K562 (cell line): ENCODE measurements around the gene ATOH8. TPM values are rescaled to one million over a fixed set of nuclear protein-coding genes. Genes with fewer than 3 reads are reported as not detected.
A peak's percentile ranks its signal among the peaks of the same experiment; 100 is the strongest.

Source experiments
- ATF7 ChIP-seq: fragments of 450-650 bp; IDR thresholded peaks from 2 replicates; pipeline ENCODE4 v1.7.1; 2014; ENCODE audit warnings: mild to moderate bottlenecking, moderate library complexity
- CEBPG ChIP-seq, 3 experiments: fragments of 200-800 bp in 1 of 3; sonication (Bioruptor generic) in 1 of 3; sonication (generic) in 1 of 3; formaldehyde crosslinking in 1 of 3; IDR thresholded peaks in 2 of 3; conservative IDR thresholded peaks in 1 of 3; 2 replicates each; pipeline versions ENCODE4 v1.6.1 to v1.8.0; 2016 to 2022; ENCODE audit warnings: missing compliant biosample characterization in 2 of 3, missing genetic modification characterization in 2 of 3, mild to moderate bottlenecking in 1 of 3, missing genetic modification reagents in 1 of 3
- CXXC5 ChIP-seq: fragments of 250-450 bp; sonication (Bioruptor Pico); IDR thresholded peaks from 2 replicates; pipeline ENCODE4 v1.8.0; 2022; ENCODE audit warnings: inconsistent platforms, mild to moderate bottlenecking, moderate library complexity
- HSF4 ChIP-seq: fragments of 250-450 bp; sonication (Bioruptor Pico); IDR thresholded peaks from 2 replicates; pipeline ENCODE4 v2.1.2; 2022; ENCODE audit warnings: mild to moderate bottlenecking, moderate library complexity, borderline replicate concordance
- MAFG ChIP-seq: fragments of 450-650 bp; conservative IDR thresholded peaks from 2 replicates; pipeline ENCODE4 v1.6.1; 2016; ENCODE audit warnings: missing genetic modification characterization, missing compliant biosample characterization
- MGA ChIP-seq: fragments of 450-650 bp; IDR thresholded peaks from 2 replicates; pipeline ENCODE4 v1.6.1; 2016; ENCODE audit warnings: mild to moderate bottlenecking, moderate library complexity
- NR2C1 ChIP-seq, 2 experiments: fragments of 450-650 bp; IDR thresholded peaks; 2 replicates each; pipeline ENCODE4 v1.6.1; 2017; ENCODE audit warnings: mild to moderate bottlenecking in 2 of 2, antibody characterized with exemption in 1 of 2, inconsistent platforms in 1 of 2, missing compliant biosample characterization in 1 of 2, missing genetic modification characterization in 1 of 2
- POLR3A ChIP-seq: IDR thresholded peaks from 2 replicates; pipeline ENCODE4 v1.6.1; 2011; ENCODE audit warnings: borderline replicate concordance, mild to moderate bottlenecking, moderate library complexity; ENCODE audit not compliant: insufficient read length, insufficient read depth; ENCODE audit errors: extremely low read depth
- PTTG1 ChIP-seq: fragments of 450-650 bp; IDR thresholded peaks from 2 replicates; pipeline ENCODE4 v1.6.1; 2016; ENCODE audit warnings: low read depth, mild to moderate bottlenecking, missing genetic modification characterization, missing compliant biosample characterization
- TAF15 ChIP-seq: fragments of 200-400 bp; formaldehyde crosslinking; IDR thresholded peaks from 2 replicates; pipeline ENCODE4 v1.6.1; 2017; ENCODE audit warnings: mild to moderate bottlenecking, low read depth, low read length, moderate library complexity
- TEAD1 ChIP-seq, 2 experiments: fragments of 450-650 bp in 1 of 2; sonication (generic) in 1 of 2; formaldehyde crosslinking; IDR thresholded peaks; 2 replicates each; pipeline versions ENCODE4 v1.4.0 to v1.8.0; 2020 to 2022; ENCODE audit warnings: mild to moderate bottlenecking in 2 of 2, missing genetic modification reagents in 1 of 2
- ZNF165 ChIP-seq: fragments of 250-450 bp; sonication (Bioruptor Pico); IDR thresholded peaks from 2 replicates; pipeline ENCODE4 v1.4.0; 2020; ENCODE audit warnings: borderline replicate concordance
- ZNF449 ChIP-seq: fragments of 250-450 bp; sonication (Bioruptor Pico); IDR thresholded peaks from 2 replicates; pipeline ENCODE4 v1.8.0; 2022; ENCODE audit warnings: moderate library complexity, mild to moderate bottlenecking, inconsistent platforms
- ZNF583 ChIP-seq: fragments of 250-450 bp; sonication (Bioruptor Pico); IDR thresholded peaks from 2 replicates; pipeline ENCODE4 v1.4.0; 2020
- ZNF589 ChIP-seq: fragments of 200-800 bp; sonication (Bioruptor generic); IDR thresholded peaks from 2 replicates; pipeline ENCODE4 v1.6.1; 2016; ENCODE audit warnings: low read depth, missing genetic modification characterization, missing compliant biosample characterization
- polyA plus RNA-seq, 8 experiments: library from polyadenylated mRNA; depleted of rRNA in 4 of 8; stranded (reverse) in 5 of 8; unstranded in 3 of 8; fragments of >200 nt; fragmentation: Nextera tagmentation in 2 of 8; fragmentation: Illumina TruSeq in 1 of 8; extraction: Ambion mirVana in 2 of 8; extraction: Trizol in 1 of 8; gene quantifications; 2 replicates each; pipeline versions ENCODE4 v1.2.1 to v1.2.3, GENCODE V29; 2011 to 2014; ENCODE audit warnings: inconsistent platforms in 1 of 8, missing spikeins in 1 of 8
- total RNA-seq, 7 experiments: library from RNA; depleted of rRNA in 6 of 7; stranded (reverse); fragments of >200 nt in 6 of 7; fragmentation: Illumina TruSeq in 2 of 7; extraction: Trizol in 2 of 7; gene quantifications; 2 replicates each; pipeline versions ENCODE4 v1.2.1 to v1.2.3, GENCODE V29; 2011 to 2021; ENCODE audit warnings: low replicate concordance in 1 of 7

ATOH8 gene
- total and polyA plus RNA-seq, 9 of the 15 experiments (the other 6 are each of a cell fraction or from before 2014, with no cell fraction given), result not detected

- TF ChIP-seq ZNF165 (CRISPR knock-in tag) (0 out of 2 replicates have a peak, but pooled peaks have one; percentile 47), CEBPG (CRISPR knock-in tag; IDR thresholded peaks at IDR 0.05) (peak; percentile 87), CEBPG (tag; conservative IDR thresholded peaks at IDR 0.05 in 1 of 2, IDR thresholded peaks at IDR 0.05 in 1 of 2) (peak; percentile 6 to 95; a peak in 2 of 4 replicates), TAF15 (no peak), TEAD1 (CRISPR knock-in tag; IDR thresholded peaks at IDR 0.05) (0 out of 4 replicates have a peak, but pooled peaks of 1 of the 2 experiments have one; percentile 40), ZNF449 (CRISPR knock-in tag) (peak; percentile 53; the same call in 1 of the 2 replicates), ZNF589 (CRISPR knock-in tag) (peak; percentile 95), ATF7 (peak; percentile 70), HSF4 (peak; percentile 59; the same call in 1 of the 2 replicates), PTTG1 (peak; percentile 75), ZNF583 (CRISPR knock-in tag) (0 out of 2 replicates have a peak, but pooled peaks have one; percentile 33), POLR3A (no peak), CXXC5 (CRISPR knock-in tag) (peak; percentile 71), MGA (peak; percentile 56; the same call in 1 of the 2 replicates), NR2C1 (IDR thresholded peaks at IDR 0.05) (no peak), NR2C1 (tag; IDR thresholded peaks at IDR 0.05) (peak; percentile 60; the same call in 1 of the 2 replicates), MAFG (tag) (no peak)
Measured at GRCh38 chr2:85828725-85829124, 74.9 kb downstream of the ATOH8 start (continued).
